Liver (tissue), 9 donors: ENCODE results near the gene FARSA. TPM values are rescaled to one million over a fixed set of nuclear protein-coding genes. Genes with fewer than 3 reads are reported as not detected.

Experiments used
- DNase-seq: peaks from one replicate; pipeline ENCODE4 v3.0.0-alpha.2; 2017; ENCODE audit warnings: low spot score
- H3K27ac ChIP-seq, 2 donors: one replicate each; pipeline ENCODE4 v1.7.0; 2013; ENCODE audit warnings: inconsistent platforms in 2 of 2, low read length in 2 of 2, control low read depth in 1 of 2, low read depth in 1 of 2, mild to moderate bottlenecking in 1 of 2
- H3K27me3 ChIP-seq, 4 donors: one replicate each; pipeline versions ENCODE4 v1.6.1 to v1.7.0; 2013; ENCODE audit warnings: low read length in 3 of 4, inconsistent platforms in 1 of 4, mild to moderate bottlenecking in 1 of 4, moderate library complexity in 1 of 4; ENCODE audit not compliant: control insufficient read depth in 4 of 4, insufficient read depth in 4 of 4
- H3K36me3 ChIP-seq, 4 donors: one replicate each; pipeline versions ENCODE4 v1.6.1 to v1.7.0; 2013; ENCODE audit warnings: low read length in 3 of 4, mild to moderate bottlenecking in 3 of 4, low read depth in 1 of 4, moderate library complexity in 1 of 4; ENCODE audit not compliant: control insufficient read depth in 4 of 4, insufficient read depth in 3 of 4
- H3K4me1 ChIP-seq, 4 donors: one replicate each; pipeline versions ENCODE4 v1.6.1 to v1.7.0; 2013; ENCODE audit warnings: low read length in 3 of 4, mild to moderate bottlenecking in 3 of 4, moderate library complexity in 1 of 4; ENCODE audit not compliant: control insufficient read depth in 4 of 4, insufficient read depth in 4 of 4
- H3K4me3 ChIP-seq, 3 donors: one replicate each; pipeline versions ENCODE4 v1.6.1 to v1.7.0; 2013; ENCODE audit warnings: low read length in 3 of 3, control low read depth in 1 of 3, low read depth in 1 of 3, mild to moderate bottlenecking in 1 of 3
- H3K9ac ChIP-seq, 2 donors: one replicate each; pipeline ENCODE4 v1.7.0; 2013; ENCODE audit warnings: low read length in 2 of 2, mild to moderate bottlenecking in 2 of 2, moderate library complexity in 2 of 2, control low read depth in 1 of 2, low read depth in 1 of 2
- H3K9me3 ChIP-seq, 4 donors: one replicate each; pipeline versions ENCODE4 v1.6.1 to v1.7.0; 2013; ENCODE audit warnings: low read length in 3 of 4; ENCODE audit not compliant: control insufficient read depth in 4 of 4
- ATF3 ChIP-seq: IDR thresholded peaks from 2 replicates; pipeline ENCODE4 v1.6.1; 2016; ENCODE audit warnings: antibody characterized with exemption
- CTCF ChIP-seq: fragments of 150-350 bp; IDR thresholded peaks from 2 replicates; pipeline ENCODE4 v1.5.1; 2017; ENCODE audit warnings: improper control_type of control experiment, low read depth, low read length; ENCODE audit not compliant: missing input control
- EGR1 ChIP-seq, 2 donors: IDR thresholded peaks; 2 replicates each; pipeline ENCODE4 v1.6.1; 2016 to 2018; ENCODE audit warnings: antibody characterized with exemption in 2 of 2, low read depth in 2 of 2
- FOXA1 ChIP-seq: IDR thresholded peaks from 2 replicates; pipeline ENCODE4 v1.6.1; 2016; ENCODE audit warnings: antibody characterized with exemption
- FOXA2 ChIP-seq: IDR thresholded peaks from 2 replicates; pipeline ENCODE4 v1.6.1; 2016; ENCODE audit warnings: antibody characterized with exemption
- GABPA ChIP-seq, 2 donors: IDR thresholded peaks in 1 of 2; conservative IDR thresholded peaks in 1 of 2; 2 replicates each; pipeline ENCODE4 v1.6.1; 2016; ENCODE audit warnings: antibody characterized with exemption in 2 of 2, mild to moderate bottlenecking in 1 of 2, moderate library complexity in 1 of 2
- HNF4A ChIP-seq, 2 donors: conservative IDR thresholded peaks; 2 replicates each; pipeline ENCODE4 v1.6.1; 2016; ENCODE audit warnings: antibody characterized with exemption in 2 of 2, mild to moderate bottlenecking in 2 of 2
- HNF4G ChIP-seq: IDR thresholded peaks from 2 replicates; pipeline ENCODE4 v1.6.1; 2016; ENCODE audit warnings: antibody characterized with exemption
- JUND ChIP-seq, 2 donors: IDR thresholded peaks; 2 replicates each; pipeline ENCODE4 v1.6.1; 2016; ENCODE audit warnings: antibody characterized with exemption in 2 of 2
- NR2F2 ChIP-seq: IDR thresholded peaks from 2 replicates; pipeline ENCODE4 v1.6.1; 2016; ENCODE audit warnings: antibody characterized with exemption
- RAD21 ChIP-seq, 2 donors: IDR thresholded peaks; 2 replicates each; pipeline ENCODE4 v1.6.1; 2016; ENCODE audit warnings: antibody characterized with exemption in 2 of 2, mild to moderate bottlenecking in 2 of 2
- REST ChIP-seq: IDR thresholded peaks from 2 replicates; pipeline ENCODE4 v1.6.1; 2016; ENCODE audit warnings: antibody characterized with exemption, mild to moderate bottlenecking
- RXRA ChIP-seq, 2 donors: IDR thresholded peaks; 2 replicates each; pipeline ENCODE4 v1.6.1; 2017 to 2018; ENCODE audit warnings: antibody characterized with exemption in 2 of 2, mild to moderate bottlenecking in 1 of 2
- SP1 ChIP-seq: IDR thresholded peaks from 2 replicates; pipeline ENCODE4 v1.6.1; 2018; ENCODE audit warnings: antibody characterized with exemption, mild to moderate bottlenecking
- TAF1 ChIP-seq: conservative IDR thresholded peaks from 2 replicates; pipeline ENCODE4 v1.6.1; 2016; ENCODE audit warnings: antibody characterized with exemption, mild to moderate bottlenecking
- YY1 ChIP-seq: IDR thresholded peaks from 2 replicates; pipeline ENCODE4 v1.6.1; 2016; ENCODE audit warnings: antibody characterized with exemption, mild to moderate bottlenecking
- ZBTB33 ChIP-seq: IDR thresholded peaks from 2 replicates; pipeline ENCODE4 v1.6.1; 2016; ENCODE audit warnings: antibody characterized with exemption
- WGBS: extraction: QIAGEN DNeasy Blood & Tissue Kit; methylation state at CpG from one replicate; pipeline ENCODE4 v1.1.7; 2013; 5-methylcytosine and 5-hydroxymethylcytosine counted together
- polyA plus RNA-seq, 2 donors: library from polyadenylated mRNA; stranded (reverse) in 1 of 2; unstranded in 1 of 2; fragments of 200-250 nt in 1 of 2; fragments of >200 nt in 1 of 2; fragmentation: Nextera tagmentation in 1 of 2; extraction: Ambion mirVana in 1 of 2; gene quantifications; one replicate each; pipeline versions ENCODE4 v1.2.1 to v1.2.3, GENCODE V29; 2013 to 2015
- total RNA-seq, 2 donors: library from RNA; depleted of rRNA; stranded (reverse); fragments of >200 nt; gene quantifications; one replicate each; pipeline ENCODE4 v1.2.3, GENCODE V29; 2014
- TF ChIP-seq, protein P1 (sequence below): IDR thresholded peaks from 2 replicates; pipeline ENCODE4 v1.6.1; 2016; ENCODE audit warnings: antibody characterized with exemption
- donor health status: healthy.
- donor health status: healthy.
- donor health status: healthy.
- donor health status: healthy.
- donor health status: healthy.

FARSA gene
- total and polyA plus RNA-seq, 4 donors, result 29.8 to 50.1 (median 34.3) TPM

DNA sequence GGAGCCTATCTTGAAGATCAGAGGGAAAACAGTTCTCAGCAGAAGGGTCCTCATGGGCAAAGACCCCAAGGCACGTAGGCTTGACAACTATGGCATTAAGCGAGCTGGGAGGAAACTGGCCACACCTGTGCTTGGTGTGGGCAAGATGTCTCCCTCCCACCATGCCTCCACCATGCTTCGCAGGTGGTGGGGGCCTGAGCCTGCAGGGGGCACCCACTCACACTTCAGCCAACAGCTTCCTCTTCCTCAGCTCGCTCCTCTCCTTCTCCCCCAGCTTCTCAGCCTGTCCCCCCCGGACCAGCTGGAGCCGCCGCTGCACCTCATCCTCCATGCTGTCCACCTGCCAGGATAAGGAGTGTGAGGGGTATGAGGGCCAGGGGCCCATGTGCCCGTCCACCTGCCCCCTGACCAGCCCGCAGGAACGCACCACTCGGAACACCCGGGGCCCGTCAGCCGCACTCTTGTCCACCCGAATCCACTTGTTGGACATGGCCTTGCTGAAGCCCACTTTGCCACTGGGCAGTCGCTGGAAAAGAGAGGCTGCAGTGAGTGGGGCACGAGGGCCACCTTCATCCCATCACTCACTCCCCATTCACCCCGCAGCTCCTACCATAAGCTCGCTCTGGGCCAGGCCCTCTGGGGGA lies 3.4 kb downstream of the FARSA start (continued):
- TF ChIP-seq CTCF (no peak), YY1 (no peak), RXRA (IDR thresholded peaks at IDR 0.05) (no peak), HNF4G (no peak)

- no peak for DNase-seq
- TF ChIP-seq YY1 (no peak), REST (no peak), HNF4G (no peak), GABPA (IDR thresholded peaks at IDR 0.05 in 1 of 2, conservative IDR thresholded peaks at IDR 0.05 in 1 of 2) (no peak), CTCF (no peak), RAD21 (IDR thresholded peaks at IDR 0.05) (no peak), HNF4A (conservative IDR thresholded peaks at IDR 0.05) (no peak), EGR1 (IDR thresholded peaks at IDR 0.05; ENCODE audit: low read depth in 2 of 2) (no peak), SP1 (no peak), ZBTB33 (no peak), FOXA1 (no peak), ATF3 (no peak), JUND (IDR thresholded peaks at IDR 0.05) (no peak), RXRA (IDR thresholded peaks at IDR 0.05) (no peak), NR2F2 (no peak), TAF1 (no peak), FOXA2 (no peak)
- TF ChIP-seq, protein P1, sequence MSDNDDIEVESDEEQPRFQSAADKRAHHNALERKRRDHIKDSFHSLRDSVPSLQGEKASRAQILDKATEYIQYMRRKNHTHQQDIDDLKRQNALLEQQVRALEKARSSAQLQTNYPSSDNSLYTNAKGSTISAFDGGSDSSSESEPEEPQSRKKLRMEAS, result no peak
- WGBS, result 97% methylated on average over 29 of the region's 29 CpGs
Measured at GRCh38 chr19:12924621-12925310, 8.7 kb downstream of the FARSA start.

More at GRCh38 chr19:12924621-12925310, 8.7 kb downstream of the FARSA start:
- Histone ChIP-seq H3K9me3 (no peaks in the 10 kb centered on the region), H3K4me3 (no peak overlapping the region), H3K27me3 (no peaks in the 10 kb centered on the region), H3K9ac (no peak overlapping the region), H3K36me3 (peaks cover 26 to 59% (median 45%) of the 10 kb centered on the region in 4 donors), H3K4me1 (no peaks in the 10 kb centered on the region), H3K27ac (no peak overlapping the region)
